Measurements from ENCODE around the gene SCARB1.

The SCARB1 gene

GRCh38 chr12:124790650-124791400, 72.8 kb downstream of the SCARB1 start:
- Histone ChIP-seq H4K20me1 (ENCODE audit: insufficient read depth, low read length) (no peaks in the 10 kb centered on the region), H3F3A (ENCODE audit: insufficient read depth, low read length) (no peaks in the 10 kb centered on the region), H2AFZ (ENCODE audit: low read length) (no peak overlapping the region), H3K9me3 (ENCODE audit: low read length) (no peaks in the 10 kb centered on the region), H3K79me2 (ENCODE audit: insufficient read depth, low read length) (no peaks in the 10 kb centered on the region), H3K4me1 (ENCODE audit: insufficient read depth, low read length, severe bottlenecking) (peaks cover 4% of the 10 kb centered on the region), H3K9ac (ENCODE audit: low read length) (no peak overlapping the region), H3K4me2 (ENCODE audit: low read length) (no peak overlapping the region), H3K9me2 (ENCODE audit: low read depth, low read length) (no peaks in the 10 kb centered on the region), H3K27me3 (ENCODE audit: insufficient read depth, low read length) (0 out of 2 replicates have a peak, but pooled peaks cover 4% of the 10 kb centered on the region), H3K36me3 (ENCODE audit: insufficient read depth, low read length) (no peaks in the 10 kb centered on the region), H3K4me3 (ENCODE audit: low read depth, low read length, poor library complexity, severe bottlenecking) (no peak overlapping the region), H3K27ac (ENCODE audit: low read depth, low read length, poor library complexity, severe bottlenecking) (no peak overlapping the region)
- no peak for TF ChIP-seq EZH2 (IDR thresholded peaks at IDR 0.05; ENCODE audit: borderline replicate concordance, low read length)

- no peak overlapping the region for H3K4me3 ChIP-seq (ENCODE audit: low read depth, low read length, poor library complexity, severe bottlenecking)
- TF ChIP-seq CTCF (IDR thresholded peaks at IDR 0.05; ENCODE audit: low read length) (no peak), EZH2 (IDR thresholded peaks at IDR 0.05; ENCODE audit: borderline replicate concordance, low read length) (no peak)
- no peaks in the 10 kb centered on the region for H3F3A ChIP-seq (ENCODE audit: insufficient read depth, low read length)
- H3K9ac ChIP-seq (ENCODE audit: low read length): no peak overlapping the region
- no peak overlapping the region for H3K4me2 ChIP-seq (ENCODE audit: low read length)
- H3K79me2 ChIP-seq (ENCODE audit: insufficient read depth, low read length): no peaks in the 10 kb centered on the region
- peaks cover 4% of the 10 kb centered on the region for H3K4me1 ChIP-seq (ENCODE audit: insufficient read depth, low read length, severe bottlenecking)
- H3K27me3 ChIP-seq (ENCODE audit: insufficient read depth, low read length): no peaks in the 10 kb centered on the region
- H3K9me3 ChIP-seq (ENCODE audit: low read length): no peaks in the 10 kb centered on the region
- no peaks in the 10 kb centered on the region for H3K9me2 ChIP-seq (ENCODE audit: low read depth, low read length)
- H3K27ac ChIP-seq (ENCODE audit: low read depth, low read length, poor library complexity, severe bottlenecking): no peak overlapping the region
- no peaks in the 10 kb centered on the region for H3K36me3 ChIP-seq (ENCODE audit: insufficient read depth, low read length)
- H2AFZ ChIP-seq (ENCODE audit: low read length): no peak overlapping the region
- no peaks in the 10 kb centered on the region for H4K20me1 ChIP-seq (ENCODE audit: insufficient read depth, low read length)
These were observed 74.6 kb downstream of the SCARB1 start for GRCh38 chr12:124788936-124789555.

- H3K4me1 ChIP-seq (ENCODE audit: insufficient read depth, low read length, severe bottlenecking): no peaks in the 10 kb centered on the region
- no peak overlapping the region for H3K9ac ChIP-seq (ENCODE audit: low read length)
- 0 out of 2 replicates have a peak, but pooled peaks cover 5% of the 10 kb centered on the region for H3K27me3 ChIP-seq (ENCODE audit: insufficient read depth, low read length)
- H2AFZ ChIP-seq (ENCODE audit: low read length): no peak overlapping the region
- H3K36me3 ChIP-seq (ENCODE audit: insufficient read depth, low read length): no peaks in the 10 kb centered on the region
- H3K79me2 ChIP-seq (ENCODE audit: insufficient read depth, low read length): no peaks in the 10 kb centered on the region
- H3K27ac ChIP-seq (ENCODE audit: low read depth, low read length, poor library complexity, severe bottlenecking): no peak overlapping the region
- no peaks in the 10 kb centered on the region for H3F3A ChIP-seq (ENCODE audit: insufficient read depth, low read length)
- no peaks in the 10 kb centered on the region for H3K9me3 ChIP-seq (ENCODE audit: low read length)
- peak overlapping the region; percentile 33 for H3K4me3 ChIP-seq (ENCODE audit: low read depth, low read length, poor library complexity, severe bottlenecking)
- H4K20me1 ChIP-seq (ENCODE audit: insufficient read depth, low read length): no peaks in the 10 kb centered on the region
- H3K9me2 ChIP-seq (ENCODE audit: low read depth, low read length): no peaks in the 10 kb centered on the region
- peak overlapping the region; percentile 52 for H3K4me2 ChIP-seq (ENCODE audit: low read length)
- no peak for TF ChIP-seq EZH2 (IDR thresholded peaks at IDR 0.05; ENCODE audit: borderline replicate concordance, low read length)
- no peak for TF ChIP-seq CTCF (IDR thresholded peaks at IDR 0.05; ENCODE audit: low read length)
These were observed 77.4 kb downstream of the SCARB1 start for GRCh38 chr12:124786061-124786964.
